ENCODE data around the gene TTC9C. TPM values are rescaled to one million over a fixed set of nuclear protein-coding genes. Genes with fewer than 3 reads are reported as not detected.
"Not testable (repeated sequence)": the region's sequence is repeated elsewhere in the genome, so short reads cannot be mapped to it uniquely, and the experiment has no call there.

Gene TTC9C
- total RNA-seq, 1 donor from 2014 or later: 40.8 TPM

- TF ChIP-seq, protein P1, sequence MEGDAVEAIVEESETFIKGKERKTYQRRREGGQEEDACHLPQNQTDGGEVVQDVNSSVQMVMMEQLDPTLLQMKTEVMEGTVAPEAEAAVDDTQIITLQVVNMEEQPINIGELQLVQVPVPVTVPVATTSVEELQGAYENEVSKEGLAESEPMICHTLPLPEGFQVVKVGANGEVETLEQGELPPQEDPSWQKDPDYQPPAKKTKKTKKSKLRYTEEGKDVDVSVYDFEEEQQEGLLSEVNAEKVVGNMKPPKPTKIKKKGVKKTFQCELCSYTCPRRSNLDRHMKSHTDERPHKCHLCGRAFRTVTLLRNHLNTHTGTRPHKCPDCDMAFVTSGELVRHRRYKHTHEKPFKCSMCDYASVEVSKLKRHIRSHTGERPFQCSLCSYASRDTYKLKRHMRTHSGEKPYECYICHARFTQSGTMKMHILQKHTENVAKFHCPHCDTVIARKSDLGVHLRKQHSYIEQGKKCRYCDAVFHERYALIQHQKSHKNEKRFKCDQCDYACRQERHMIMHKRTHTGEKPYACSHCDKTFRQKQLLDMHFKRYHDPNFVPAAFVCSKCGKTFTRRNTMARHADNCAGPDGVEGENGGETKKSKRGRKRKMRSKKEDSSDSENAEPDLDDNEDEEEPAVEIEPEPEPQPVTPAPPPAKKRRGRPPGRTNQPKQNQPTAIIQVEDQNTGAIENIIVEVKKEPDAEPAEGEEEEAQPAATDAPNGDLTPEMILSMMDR (IDR thresholded peaks at IDR 0.05; ENCODE audit: unreplicated experiment): no peak
- Mint-ChIP-seq H3K27ac (no peak overlapping the region), H3K27me3 (no peaks in the 10 kb centered on the region), H3K9me3 (ENCODE audit: low read depth) (no peaks in the 10 kb centered on the region), H3K4me3 (ENCODE audit: low read depth) (no peak overlapping the region), H3K36me3 (ENCODE audit: insufficient read depth) (peaks cover 14% of the 10 kb centered on the region), H3K4me1 (ENCODE audit: low read depth) (no peaks in the 10 kb centered on the region)
- DNase-seq (ENCODE audit: low spot score, unreplicated experiment): no peak
These were observed 8.9 kb downstream of the TTC9C start for GRCh38 chr11:62737196-62737595.

- peak overlapping the region; percentile 89 for H3K27ac Mint-ChIP-seq
- no peak for DNase-seq (ENCODE audit: low spot score, unreplicated experiment)
These were observed 19.3 kb downstream of the TTC9C start for GRCh38 chr11:62747475-62748160.

GRCh38 chr11:62749931-62750330, 21.6 kb downstream of the TTC9C start:
- not testable (repeated sequence) for H3K27ac Mint-ChIP-seq; H3K9me3 Mint-ChIP-seq (ENCODE audit: low read depth); H3K36me3 Mint-ChIP-seq (ENCODE audit: insufficient read depth); DNase-seq (ENCODE audit: low spot score, unreplicated experiment); H3K4me3 Mint-ChIP-seq (ENCODE audit: low read depth); H3K27me3 Mint-ChIP-seq
- peaks cover 20% of the 10 kb centered on the region for H3K4me1 Mint-ChIP-seq (ENCODE audit: low read depth)

More at GRCh38 chr11:62747475-62748160, 19.3 kb downstream of the TTC9C start:
- Mint-ChIP-seq H3K4me3 (ENCODE audit: low read depth) (no peak overlapping the region), H3K27me3 (no peaks in the 10 kb centered on the region), H3K9me3 (ENCODE audit: low read depth) (no peaks in the 10 kb centered on the region), H3K36me3 (ENCODE audit: insufficient read depth) (peaks cover 8% of the 10 kb centered on the region), H3K4me1 (ENCODE audit: low read depth) (peaks cover 10% of the 10 kb centered on the region)
- TF ChIP-seq, protein P1 (IDR thresholded peaks at IDR 0.05; ENCODE audit: unreplicated experiment): no peak

GRCh38 chr11:62752177-62752785, 24.0 kb downstream of the TTC9C start:
- Mint-ChIP-seq H3K4me3 (ENCODE audit: low read depth) (no peak overlapping the region), H3K27ac (peak overlapping the region; percentile 49), H3K36me3 (ENCODE audit: insufficient read depth) (peaks cover 8% of the 10 kb centered on the region), H3K4me1 (ENCODE audit: low read depth) (peaks cover 20% of the 10 kb centered on the region), H3K27me3 (no peaks in the 10 kb centered on the region), H3K9me3 (ENCODE audit: low read depth) (no peaks in the 10 kb centered on the region)
- DNase-seq (ENCODE audit: low spot score, unreplicated experiment): no peak
- TF ChIP-seq, protein P1 (IDR thresholded peaks at IDR 0.05; ENCODE audit: unreplicated experiment): no peak

GRCh38 chr11:62752994-62753735, 24.9 kb downstream of the TTC9C start:
- TF ChIP-seq, protein P1 (IDR thresholded peaks at IDR 0.05; ENCODE audit: unreplicated experiment): no peak
- peak overlapping the region; percentile 96 for H3K27ac Mint-ChIP-seq
- H3K36me3 Mint-ChIP-seq (ENCODE audit: insufficient read depth): peaks cover 8% of the 10 kb centered on the region
- DNase-seq (ENCODE audit: low spot score, unreplicated experiment): no peak
- H3K4me1 Mint-ChIP-seq (ENCODE audit: low read depth): peaks cover 16% of the 10 kb centered on the region
- H3K27me3 Mint-ChIP-seq: no peaks in the 10 kb centered on the region
- peak overlapping the region; percentile 100 for H3K4me3 Mint-ChIP-seq (ENCODE audit: low read depth)
- no peaks in the 10 kb centered on the region for H3K9me3 Mint-ChIP-seq (ENCODE audit: low read depth)

Measured in progenitor cell of endocrine pancreas (in vitro differentiated cells).